Measurements from ENCODE around the gene SLK. TPM values are rescaled to one million over a fixed set of nuclear protein-coding genes. Genes with fewer than 3 reads are reported as not detected.

Gene SLK
- polyA plus RNA-seq, 1 of the 3 experiments (the other 2 are of a cell fraction), result 4.0 TPM

DNA sequence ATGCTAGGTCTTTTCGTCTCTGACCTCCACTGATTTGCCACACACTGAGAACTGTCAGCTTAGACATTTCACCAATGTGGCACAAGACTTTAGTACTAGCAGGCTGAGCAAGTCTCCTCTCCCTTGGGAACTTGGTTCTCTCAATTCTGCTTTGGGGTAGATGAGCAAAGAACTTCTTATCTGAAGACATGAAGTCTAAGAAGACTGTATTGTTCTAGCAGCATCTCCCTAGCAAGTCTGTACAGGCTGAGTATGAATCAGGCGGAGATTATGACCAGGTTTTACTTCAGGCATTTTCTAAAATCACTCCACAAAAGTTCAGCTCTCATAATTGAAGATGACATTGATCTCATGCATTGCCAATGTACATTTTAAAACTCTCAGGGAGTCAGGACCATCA is 25.1 kb upstream of the SLK start (continued):
- TF ChIP-seq, protein P1, sequence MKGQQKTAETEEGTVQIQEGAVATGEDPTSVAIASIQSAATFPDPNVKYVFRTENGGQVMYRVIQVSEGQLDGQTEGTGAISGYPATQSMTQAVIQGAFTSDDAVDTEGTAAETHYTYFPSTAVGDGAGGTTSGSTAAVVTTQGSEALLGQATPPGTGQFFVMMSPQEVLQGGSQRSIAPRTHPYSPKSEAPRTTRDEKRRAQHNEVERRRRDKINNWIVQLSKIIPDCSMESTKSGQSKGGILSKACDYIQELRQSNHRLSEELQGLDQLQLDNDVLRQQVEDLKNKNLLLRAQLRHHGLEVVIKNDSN (IDR thresholded peaks at IDR 0.05; ENCODE audit: borderline replicate concordance, low read depth), result no peak
- TF ChIP-seq MXI1 (IDR thresholded peaks at IDR 0.05; ENCODE audit: low read depth, low read length), result no peak
- TF ChIP-seq POLR2AphosphoS5 (IDR thresholded peaks at IDR 0.05; ENCODE audit: low read depth, low read length), result no peak
- TF ChIP-seq FOSL2 (IDR thresholded peaks at IDR 0.05; ENCODE audit: borderline replicate concordance, low read depth), result no peak
- TF ChIP-seq FOXJ3 (CRISPR knock-in tag; IDR thresholded peaks at IDR 0.05), result no peak
- TF ChIP-seq, protein P2, sequence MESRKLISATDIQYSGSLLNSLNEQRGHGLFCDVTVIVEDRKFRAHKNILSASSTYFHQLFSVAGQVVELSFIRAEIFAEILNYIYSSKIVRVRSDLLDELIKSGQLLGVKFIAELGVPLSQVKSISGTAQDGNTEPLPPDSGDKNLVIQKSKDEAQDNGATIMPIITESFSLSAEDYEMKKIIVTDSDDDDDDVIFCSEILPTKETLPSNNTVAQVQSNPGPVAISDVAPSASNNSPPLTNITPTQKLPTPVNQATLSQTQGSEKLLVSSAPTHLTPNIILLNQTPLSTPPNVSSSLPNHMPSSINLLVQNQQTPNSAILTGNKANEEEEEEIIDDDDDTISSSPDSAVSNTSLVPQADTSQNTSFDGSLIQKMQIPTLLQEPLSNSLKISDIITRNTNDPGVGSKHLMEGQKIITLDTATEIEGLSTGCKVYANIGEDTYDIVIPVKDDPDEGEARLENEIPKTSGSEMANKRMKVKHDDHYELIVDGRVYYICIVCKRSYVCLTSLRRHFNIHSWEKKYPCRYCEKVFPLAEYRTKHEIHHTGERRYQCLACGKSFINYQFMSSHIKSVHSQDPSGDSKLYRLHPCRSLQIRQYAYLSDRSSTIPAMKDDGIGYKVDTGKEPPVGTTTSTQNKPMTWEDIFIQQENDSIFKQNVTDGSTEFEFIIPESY (IDR thresholded peaks at IDR 0.05; ENCODE audit: borderline replicate concordance, low read depth), result no peak
- TF ChIP-seq GATA2 (CRISPR knock-in tag; IDR thresholded peaks at IDR 0.05), result no peak
- TF ChIP-seq JUND (IDR thresholded peaks at IDR 0.05), result no peak
- no peak for TF ChIP-seq GABPA (IDR thresholded peaks at IDR 0.05; ENCODE audit: low read depth)
- TF ChIP-seq SIN3A (IDR thresholded peaks at IDR 0.05; ENCODE audit: borderline replicate concordance, low read depth, low read length), result no peak

DNA sequence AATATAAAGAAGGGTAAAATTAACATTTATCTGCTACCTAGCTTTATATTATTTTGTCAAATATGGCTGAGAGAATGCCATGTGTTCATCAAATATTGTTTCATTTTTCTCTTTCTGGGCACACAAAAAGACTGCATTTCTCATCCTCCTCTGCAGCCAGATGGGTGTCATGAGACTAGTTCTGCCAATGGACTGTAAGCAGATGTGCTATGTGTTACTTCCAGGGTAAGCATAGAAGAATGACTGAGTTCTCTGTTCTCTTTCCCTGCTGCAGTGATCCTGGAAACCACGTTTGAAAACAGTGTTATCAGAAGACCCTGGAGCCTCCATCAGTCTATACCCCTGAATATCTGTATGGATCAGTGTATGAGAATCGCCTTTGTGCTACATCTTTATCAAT is 24.1 kb upstream of the SLK start:
- no peak for DNase-seq
- Histone ChIP-seq H3K36me3 (replicated peaks in 1 of 2; ENCODE audit: control insufficient read depth in 1 of 2, insufficient read depth in 2 of 2, low read length in 1 of 2) (no peaks in the 10 kb centered on the region), H3K27me3 (ENCODE audit: insufficient read depth) (no peaks in the 10 kb centered on the region), H3K4me1 (ENCODE audit: control insufficient read depth in 1 of 2, insufficient read depth in 2 of 2, low read depth in 1 of 2, low read length in 1 of 2) (no peaks in the 10 kb centered on the region), H2AFZ (ENCODE audit: low read depth) (no peak overlapping the region), H3K4me3 (ENCODE audit: low read depth in 2 of 2, low read length in 1 of 2) (no peak overlapping the region), H3F3A (replicated peaks; ENCODE audit: insufficient read depth) (no peaks in the 10 kb centered on the region), H3K4me2 (no peak overlapping the region), H3K9ac (no peak overlapping the region), H3K79me2 (ENCODE audit: insufficient read depth) (no peaks in the 10 kb centered on the region), H3K9me3 (no peaks in the 10 kb centered on the region), H3K9me2 (no peaks in the 10 kb centered on the region; the same call in 1 of the 2 replicates), H4K20me1 (ENCODE audit: insufficient read depth) (no peaks in the 10 kb centered on the region), H3K27ac (ENCODE audit: low read depth in 2 of 2, low read length in 1 of 2) (no peak overlapping the region)
- ChIA-PET POLR2A (no interaction called here), CTCF (interaction anchor here (0.9 to 2.0 kb wide), 2 partner anchors 9 to 14 kb away, joined by 4 to 8 read pairs; no protein-coding TSS in a partner anchor)
- TF ChIP-seq RFX5 (IDR thresholded peaks at IDR 0.05; ENCODE audit: low read length), result no peak
- TF ChIP-seq NFIC (IDR thresholded peaks at IDR 0.05; ENCODE audit: borderline replicate concordance), result no peak
- no peak for TF ChIP-seq YY1 (IDR thresholded peaks at IDR 0.05; ENCODE audit: low read depth)
- TF ChIP-seq, protein P3, sequence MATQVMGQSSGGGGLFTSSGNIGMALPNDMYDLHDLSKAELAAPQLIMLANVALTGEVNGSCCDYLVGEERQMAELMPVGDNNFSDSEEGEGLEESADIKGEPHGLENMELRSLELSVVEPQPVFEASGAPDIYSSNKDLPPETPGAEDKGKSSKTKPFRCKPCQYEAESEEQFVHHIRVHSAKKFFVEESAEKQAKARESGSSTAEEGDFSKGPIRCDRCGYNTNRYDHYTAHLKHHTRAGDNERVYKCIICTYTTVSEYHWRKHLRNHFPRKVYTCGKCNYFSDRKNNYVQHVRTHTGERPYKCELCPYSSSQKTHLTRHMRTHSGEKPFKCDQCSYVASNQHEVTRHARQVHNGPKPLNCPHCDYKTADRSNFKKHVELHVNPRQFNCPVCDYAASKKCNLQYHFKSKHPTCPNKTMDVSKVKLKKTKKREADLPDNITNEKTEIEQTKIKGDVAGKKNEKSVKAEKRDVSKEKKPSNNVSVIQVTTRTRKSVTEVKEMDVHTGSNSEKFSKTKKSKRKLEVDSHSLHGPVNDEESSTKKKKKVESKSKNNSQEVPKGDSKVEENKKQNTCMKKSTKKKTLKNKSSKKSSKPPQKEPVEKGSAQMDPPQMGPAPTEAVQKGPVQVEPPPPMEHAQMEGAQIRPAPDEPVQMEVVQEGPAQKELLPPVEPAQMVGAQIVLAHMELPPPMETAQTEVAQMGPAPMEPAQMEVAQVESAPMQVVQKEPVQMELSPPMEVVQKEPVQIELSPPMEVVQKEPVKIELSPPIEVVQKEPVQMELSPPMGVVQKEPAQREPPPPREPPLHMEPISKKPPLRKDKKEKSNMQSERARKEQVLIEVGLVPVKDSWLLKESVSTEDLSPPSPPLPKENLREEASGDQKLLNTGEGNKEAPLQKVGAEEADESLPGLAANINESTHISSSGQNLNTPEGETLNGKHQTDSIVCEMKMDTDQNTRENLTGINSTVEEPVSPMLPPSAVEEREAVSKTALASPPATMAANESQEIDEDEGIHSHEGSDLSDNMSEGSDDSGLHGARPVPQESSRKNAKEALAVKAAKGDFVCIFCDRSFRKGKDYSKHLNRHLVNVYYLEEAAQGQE (IDR thresholded peaks at IDR 0.05; ENCODE audit: low read depth, low read length), result no peak
- no peak for TF ChIP-seq JUND (IDR thresholded peaks at IDR 0.05)
- TF ChIP-seq ELF1 (IDR thresholded peaks at IDR 0.05), result no peak
- TF ChIP-seq CHD2 (IDR thresholded peaks at IDR 0.05; ENCODE audit: low read length, partially characterized antibody), result no peak
- TF ChIP-seq GABPA (IDR thresholded peaks at IDR 0.05; ENCODE audit: low read depth), result no peak
- no peak for TF ChIP-seq MXI1 (IDR thresholded peaks at IDR 0.05; ENCODE audit: low read depth, low read length)
- 39% methylated on average over 2 of the region's 2 CpGs for WGBS (ENCODE audit: low lambda C conversion rate)
